ENCODE measurements around the gene MTUS2.

MTUS2 gene

GRCh38 chr13:29405401-29405800 is 585.3 kb downstream of the MTUS2 start:
- no peak overlapping the region for H3K4me2 ChIP-seq (ENCODE audit: low read depth, low read length, poor library complexity, severe bottlenecking)
- H3K27ac ChIP-seq (ENCODE audit: low read depth, low read length) = no peak overlapping the region
- H3K9ac ChIP-seq (ENCODE audit: low read length) = no peak overlapping the region
- H4K20me1 ChIP-seq (ENCODE audit: low read depth, low read length) = no peaks in the 10 kb centered on the region
- no peaks in the 10 kb centered on the region for H3K36me3 ChIP-seq (ENCODE audit: low read length)
- H3K9me3 ChIP-seq (ENCODE audit: insufficient read depth, low read length) = no peaks in the 10 kb centered on the region
- no peak overlapping the region for H2AFZ ChIP-seq (ENCODE audit: low read depth, low read length, severe bottlenecking)
- no peaks in the 10 kb centered on the region for H3K9me2 ChIP-seq (replicated peaks; ENCODE audit: insufficient read depth, low read length)
- H3K4me3 ChIP-seq (ENCODE audit: insufficient read depth, low read length, poor library complexity, severe bottlenecking) = no peak overlapping the region
- H3F3A ChIP-seq (ENCODE audit: insufficient read depth) = no peaks in the 10 kb centered on the region
- no peak for TF ChIP-seq EZH2phosphoT487 (conservative IDR thresholded peaks at IDR 0.05; ENCODE audit: low read length)
- no peak for TF ChIP-seq CTCF (IDR thresholded peaks at IDR 0.05; ENCODE audit: insufficient read depth, low read length, poor library complexity, severe bottlenecking)
- H3K27me3 ChIP-seq (ENCODE audit: low read length) = no peaks in the 10 kb centered on the region
- no peaks in the 10 kb centered on the region for H3K79me2 ChIP-seq (ENCODE audit: insufficient read depth, low read length)

GRCh38 chr13:29411481-29411880 is 591.3 kb downstream of the MTUS2 start:
- no peak overlapping the region for H3K4me2 ChIP-seq (ENCODE audit: low read depth, low read length, poor library complexity, severe bottlenecking)

GRCh38 chr13:29418026-29418425 is 597.9 kb downstream of the MTUS2 start:
- Histone ChIP-seq H3K9me2 (replicated peaks; ENCODE audit: insufficient read depth, low read length) (no peaks in the 10 kb centered on the region), H3F3A (ENCODE audit: insufficient read depth) (no peaks in the 10 kb centered on the region), H2AFZ (ENCODE audit: low read depth, low read length, severe bottlenecking) (no peak overlapping the region), H3K79me2 (ENCODE audit: insufficient read depth, low read length) (no peaks in the 10 kb centered on the region), H3K4me2 (ENCODE audit: low read depth, low read length, poor library complexity, severe bottlenecking) (no peak overlapping the region), H3K9me3 (ENCODE audit: insufficient read depth, low read length) (no peaks in the 10 kb centered on the region), H3K27ac (ENCODE audit: low read depth, low read length) (no peak overlapping the region), H3K9ac (ENCODE audit: low read length) (no peak overlapping the region), H3K36me3 (ENCODE audit: low read length) (no peaks in the 10 kb centered on the region), H4K20me1 (ENCODE audit: low read depth, low read length) (no peaks in the 10 kb centered on the region), H3K4me3 (ENCODE audit: insufficient read depth, low read length, poor library complexity, severe bottlenecking) (no peak overlapping the region), H3K27me3 (ENCODE audit: low read length) (no peaks in the 10 kb centered on the region)
- TF ChIP-seq CTCF (IDR thresholded peaks at IDR 0.05; ENCODE audit: insufficient read depth, low read length, poor library complexity, severe bottlenecking) = no peak
- no peak for TF ChIP-seq EZH2phosphoT487 (conservative IDR thresholded peaks at IDR 0.05; ENCODE audit: low read length)

More at GRCh38 chr13:29411481-29411880, 591.3 kb downstream of the MTUS2 start:
- TF ChIP-seq CTCF (IDR thresholded peaks at IDR 0.05; ENCODE audit: insufficient read depth, low read length, poor library complexity, severe bottlenecking) = no peak
- TF ChIP-seq EZH2phosphoT487 (conservative IDR thresholded peaks at IDR 0.05; ENCODE audit: low read length) = no peak
- H3K9me3 ChIP-seq (ENCODE audit: insufficient read depth, low read length) = peaks cover 7% of the 10 kb centered on the region; the same call in 1 of the 2 replicates
- H3K79me2 ChIP-seq (ENCODE audit: insufficient read depth, low read length) = no peaks in the 10 kb centered on the region
- no peaks in the 10 kb centered on the region for H3K36me3 ChIP-seq (ENCODE audit: low read length)
- no peaks in the 10 kb centered on the region for H3K27me3 ChIP-seq (ENCODE audit: low read length)
- no peaks in the 10 kb centered on the region for H3F3A ChIP-seq (ENCODE audit: insufficient read depth)
- H3K27ac ChIP-seq (ENCODE audit: low read depth, low read length) = no peak overlapping the region
- H3K9me2 ChIP-seq (replicated peaks; ENCODE audit: insufficient read depth, low read length) = no peaks in the 10 kb centered on the region
- no peak overlapping the region for H3K9ac ChIP-seq (ENCODE audit: low read length)
- no peaks in the 10 kb centered on the region for H4K20me1 ChIP-seq (ENCODE audit: low read depth, low read length)
- H3K4me3 ChIP-seq (ENCODE audit: insufficient read depth, low read length, poor library complexity, severe bottlenecking) = no peak overlapping the region
- no peak overlapping the region for H2AFZ ChIP-seq (ENCODE audit: low read depth, low read length, severe bottlenecking)

Measured in SU-DHL-6 (cell line).